Erythroblast (primary cell): ENCODE measurements around the gene SORL1.

ENCODE experiments used
- GATA1 ChIP-seq: IDR thresholded peaks from 2 replicates; pipeline ENCODE4 v1.6.1; 2011; ENCODE audit warnings: low read depth, mild to moderate bottlenecking, control low read depth, low read length, moderate library complexity
- POLR2A ChIP-seq: IDR thresholded peaks from 2 replicates; pipeline ENCODE4 v1.6.1; 2011; ENCODE audit warnings: mild to moderate bottlenecking, low read length

DNA sequence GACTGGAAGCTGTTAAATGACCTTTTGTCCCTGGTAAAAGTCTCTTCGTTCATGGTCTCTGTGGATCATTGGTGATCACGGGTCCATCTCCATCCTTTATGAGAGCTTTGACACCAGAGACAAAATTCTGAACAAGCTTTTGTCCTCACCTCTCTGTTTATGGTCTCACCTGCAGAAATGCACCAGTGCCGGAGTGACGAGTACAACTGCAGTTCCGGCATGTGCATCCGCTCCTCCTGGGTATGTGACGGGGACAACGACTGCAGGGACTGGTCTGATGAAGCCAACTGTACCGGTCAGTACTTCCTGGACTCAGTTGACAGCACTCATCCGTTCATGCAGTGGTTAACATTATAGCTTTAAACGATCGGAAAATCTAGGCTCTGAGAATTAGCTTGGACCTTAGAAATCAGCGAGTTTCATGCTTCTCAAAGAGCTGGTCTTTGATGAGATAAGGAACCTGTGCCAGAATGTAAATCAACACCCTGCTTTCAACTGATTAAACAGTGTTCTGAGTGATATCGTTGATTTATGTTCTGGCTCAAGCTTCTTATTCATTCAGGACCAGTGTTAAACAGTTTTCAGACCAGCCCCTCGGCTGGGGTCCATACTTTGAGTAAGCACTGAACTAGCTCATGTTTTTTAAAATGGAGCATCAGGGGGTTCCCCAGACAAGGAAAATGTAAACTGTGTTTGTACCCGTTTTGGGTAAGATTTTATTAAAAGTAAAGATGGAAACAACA is 125.2 kb downstream of the SORL1 start:
- TF ChIP-seq POLR2A (no peak), GATA1 (no peak)
